Mesenchymal stem cell (in vitro differentiated cells and primary cell): ENCODE measurements around the gene SBNO2. TPM values are rescaled to one million over a fixed set of nuclear protein-coding genes. Genes with fewer than 3 reads are reported as not detected.

Source experiments
- DNase-seq: peaks from one replicate; pipeline ENCODE4 v3.0.0-alpha.2; 2013
- H2AFZ ChIP-seq: one replicate; pipeline ENCODE4 v1.6.1; 2013; ENCODE audit warnings: low read depth, mild to moderate bottlenecking, control low read depth, inconsistent platforms, low read length, moderate library complexity
- H2AK5ac ChIP-seq: 2 replicates; pipeline ENCODE4 v1.6.1; 2013; ENCODE audit warnings: low read length, moderate library complexity, mild to moderate bottlenecking, inconsistent platforms; ENCODE audit not compliant: severe bottlenecking
- H2BK120ac ChIP-seq: one replicate; pipeline ENCODE4 v1.6.1; 2013; ENCODE audit warnings: low read depth, mild to moderate bottlenecking, inconsistent platforms, low read length, moderate library complexity
- H2BK12ac ChIP-seq, 2 experiments: one replicate each; pipeline ENCODE4 v1.6.1; 2013; ENCODE audit warnings: inconsistent platforms in 2 of 2, low read length in 2 of 2, mild to moderate bottlenecking in 2 of 2, moderate library complexity in 2 of 2, control low read depth in 1 of 2
- H2BK15ac ChIP-seq: one replicate; pipeline ENCODE4 v1.6.1; 2013; ENCODE audit warnings: mild to moderate bottlenecking, low read depth, inconsistent platforms; ENCODE audit not compliant: poor library complexity, severe bottlenecking
- H2BK5ac ChIP-seq: 2 replicates; pipeline ENCODE4 v1.6.1; 2013; ENCODE audit warnings: low read depth, mild to moderate bottlenecking, low read length, control low read depth, inconsistent platforms; ENCODE audit not compliant: poor library complexity, severe bottlenecking
- H3K14ac ChIP-seq, 2 experiments: one replicate each; pipeline ENCODE4 v1.6.1; 2013; ENCODE audit warnings: inconsistent platforms in 2 of 2, low read length in 2 of 2, control low read depth in 1 of 2, mild to moderate bottlenecking in 1 of 2, moderate library complexity in 1 of 2
- H3K18ac ChIP-seq, 2 experiments: one replicate each; pipeline ENCODE4 v1.6.1; 2013; ENCODE audit warnings: inconsistent platforms in 2 of 2, low read length in 2 of 2, control low read depth in 1 of 2, low read depth in 1 of 2, mild to moderate bottlenecking in 1 of 2
- H3K23ac ChIP-seq, 2 experiments: one replicate each; pipeline ENCODE4 v1.6.1; 2013; ENCODE audit warnings: inconsistent platforms in 2 of 2, low read length in 2 of 2, mild to moderate bottlenecking in 2 of 2, moderate library complexity in 2 of 2, control low read depth in 1 of 2
- H3K27ac ChIP-seq: 2 replicates; pipeline ENCODE4 v1.5.1; 2013; ENCODE audit warnings: mild to moderate bottlenecking, moderate library complexity, low read length, control low read depth, inconsistent platforms; ENCODE audit not compliant: poor library complexity, severe bottlenecking
- H3K27me3 ChIP-seq, 2 experiments: 2 replicates each; pipeline versions ENCODE4 v1.6.1 to v1.7.0; 2013; ENCODE audit warnings: low read length in 2 of 2, mild to moderate bottlenecking in 2 of 2, moderate library complexity in 2 of 2, control low read depth in 1 of 2, inconsistent platforms in 1 of 2; ENCODE audit not compliant: control insufficient read depth in 1 of 2, insufficient read depth in 1 of 2
- H3K36me3 ChIP-seq, 2 experiments: 2 replicates each; pipeline versions ENCODE4 v1.6.1 to v1.7.0; 2013; ENCODE audit warnings: low read length in 2 of 2, control low read depth in 1 of 2, inconsistent platforms in 1 of 2, low read depth in 1 of 2, mild to moderate bottlenecking in 1 of 2; ENCODE audit not compliant: insufficient read depth in 2 of 2, control insufficient read depth in 1 of 2
- H3K4ac ChIP-seq, 2 experiments: one replicate each; pipeline ENCODE4 v1.6.1; 2013; ENCODE audit warnings: inconsistent platforms in 2 of 2, low read length in 2 of 2, mild to moderate bottlenecking in 2 of 2, moderate library complexity in 2 of 2, control low read depth in 1 of 2, low read depth in 1 of 2
- H3K4me1 ChIP-seq: 2 replicates; pipeline ENCODE4 v1.6.1; 2013; ENCODE audit warnings: low read depth, low read length, control low read depth; ENCODE audit not compliant: control insufficient read depth, insufficient read depth
- H3K4me2 ChIP-seq: 2 replicates; pipeline ENCODE4 v1.6.1; 2013; ENCODE audit warnings: low read length, mild to moderate bottlenecking, inconsistent platforms; ENCODE audit not compliant: poor library complexity, severe bottlenecking
- H3K4me3 ChIP-seq, 2 experiments: 2 replicates each; pipeline versions ENCODE4 v1.5.1 to v1.7.0; 2013; ENCODE audit warnings: low read length in 2 of 2, mild to moderate bottlenecking in 2 of 2, control low read depth in 1 of 2, low read depth in 1 of 2; ENCODE audit not compliant: insufficient read depth in 1 of 2
- H3K79me1 ChIP-seq: replicated peaks from 2 replicates; pipeline ENCODE4 v1.6.1; 2013; ENCODE audit warnings: mild to moderate bottlenecking, control low read depth, low read length, inconsistent platforms; ENCODE audit not compliant: poor library complexity, severe bottlenecking
- H3K9ac ChIP-seq: 2 replicates; pipeline ENCODE4 v1.7.0; 2013; ENCODE audit warnings: mild to moderate bottlenecking, low read length, moderate library complexity
- H3K9me3 ChIP-seq: 2 replicates; pipeline ENCODE4 v1.7.0; 2013; ENCODE audit warnings: mild to moderate bottlenecking, low read length; ENCODE audit not compliant: control insufficient read depth
- H4K8ac ChIP-seq: one replicate; pipeline ENCODE4 v1.6.1; 2013; ENCODE audit warnings: inconsistent platforms, mild to moderate bottlenecking, low read length, moderate library complexity
- H4K91ac ChIP-seq: one replicate; pipeline ENCODE4 v1.6.1; 2013; ENCODE audit warnings: mild to moderate bottlenecking, low read length, inconsistent platforms
- WGBS: methylation state at CpG from one replicate; pipeline ENCODE4 v1.1.7; 2013; ENCODE audit warnings: mixed read lengths; 5-methylcytosine and 5-hydroxymethylcytosine counted together
- polyA plus RNA-seq, 2 experiments: library from polyadenylated mRNA; stranded (reverse); fragments of 200-250 nt; gene quantifications; one replicate each; pipeline ENCODE4 v1.2.3, GENCODE V29; 2013

Gene SBNO2, protein sequence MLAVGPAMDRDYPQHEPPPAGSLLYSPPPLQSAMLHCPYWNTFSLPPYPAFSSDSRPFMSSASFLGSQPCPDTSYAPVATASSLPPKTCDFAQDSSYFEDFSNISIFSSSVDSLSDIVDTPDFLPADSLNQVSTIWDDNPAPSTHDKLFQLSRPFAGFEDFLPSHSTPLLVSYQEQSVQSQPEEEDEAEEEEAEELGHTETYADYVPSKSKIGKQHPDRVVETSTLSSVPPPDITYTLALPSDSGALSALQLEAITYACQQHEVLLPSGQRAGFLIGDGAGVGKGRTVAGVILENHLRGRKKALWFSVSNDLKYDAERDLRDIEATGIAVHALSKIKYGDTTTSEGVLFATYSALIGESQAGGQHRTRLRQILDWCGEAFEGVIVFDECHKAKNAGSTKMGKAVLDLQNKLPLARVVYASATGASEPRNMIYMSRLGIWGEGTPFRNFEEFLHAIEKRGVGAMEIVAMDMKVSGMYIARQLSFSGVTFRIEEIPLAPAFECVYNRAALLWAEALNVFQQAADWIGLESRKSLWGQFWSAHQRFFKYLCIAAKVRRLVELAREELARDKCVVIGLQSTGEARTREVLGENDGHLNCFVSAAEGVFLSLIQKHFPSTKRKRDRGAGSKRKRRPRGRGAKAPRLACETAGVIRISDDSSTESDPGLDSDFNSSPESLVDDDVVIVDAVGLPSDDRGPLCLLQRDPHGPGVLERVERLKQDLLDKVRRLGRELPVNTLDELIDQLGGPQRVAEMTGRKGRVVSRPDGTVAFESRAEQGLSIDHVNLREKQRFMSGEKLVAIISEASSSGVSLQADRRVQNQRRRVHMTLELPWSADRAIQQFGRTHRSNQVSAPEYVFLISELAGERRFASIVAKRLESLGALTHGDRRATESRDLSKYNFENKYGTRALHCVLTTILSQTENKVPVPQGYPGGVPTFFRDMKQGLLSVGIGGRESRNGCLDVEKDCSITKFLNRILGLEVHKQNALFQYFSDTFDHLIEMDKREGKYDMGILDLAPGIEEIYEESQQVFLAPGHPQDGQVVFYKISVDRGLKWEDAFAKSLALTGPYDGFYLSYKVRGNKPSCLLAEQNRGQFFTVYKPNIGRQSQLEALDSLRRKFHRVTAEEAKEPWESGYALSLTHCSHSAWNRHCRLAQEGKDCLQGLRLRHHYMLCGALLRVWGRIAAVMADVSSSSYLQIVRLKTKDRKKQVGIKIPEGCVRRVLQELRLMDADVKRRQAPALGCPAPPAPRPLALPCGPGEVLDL (N-terminal part only)
- polyA plus RNA-seq (2013, experiment 1 of 2): 32.3 TPM
- 31.7 TPM for polyA plus RNA-seq (2013, experiment 2 of 2)

DNA sequence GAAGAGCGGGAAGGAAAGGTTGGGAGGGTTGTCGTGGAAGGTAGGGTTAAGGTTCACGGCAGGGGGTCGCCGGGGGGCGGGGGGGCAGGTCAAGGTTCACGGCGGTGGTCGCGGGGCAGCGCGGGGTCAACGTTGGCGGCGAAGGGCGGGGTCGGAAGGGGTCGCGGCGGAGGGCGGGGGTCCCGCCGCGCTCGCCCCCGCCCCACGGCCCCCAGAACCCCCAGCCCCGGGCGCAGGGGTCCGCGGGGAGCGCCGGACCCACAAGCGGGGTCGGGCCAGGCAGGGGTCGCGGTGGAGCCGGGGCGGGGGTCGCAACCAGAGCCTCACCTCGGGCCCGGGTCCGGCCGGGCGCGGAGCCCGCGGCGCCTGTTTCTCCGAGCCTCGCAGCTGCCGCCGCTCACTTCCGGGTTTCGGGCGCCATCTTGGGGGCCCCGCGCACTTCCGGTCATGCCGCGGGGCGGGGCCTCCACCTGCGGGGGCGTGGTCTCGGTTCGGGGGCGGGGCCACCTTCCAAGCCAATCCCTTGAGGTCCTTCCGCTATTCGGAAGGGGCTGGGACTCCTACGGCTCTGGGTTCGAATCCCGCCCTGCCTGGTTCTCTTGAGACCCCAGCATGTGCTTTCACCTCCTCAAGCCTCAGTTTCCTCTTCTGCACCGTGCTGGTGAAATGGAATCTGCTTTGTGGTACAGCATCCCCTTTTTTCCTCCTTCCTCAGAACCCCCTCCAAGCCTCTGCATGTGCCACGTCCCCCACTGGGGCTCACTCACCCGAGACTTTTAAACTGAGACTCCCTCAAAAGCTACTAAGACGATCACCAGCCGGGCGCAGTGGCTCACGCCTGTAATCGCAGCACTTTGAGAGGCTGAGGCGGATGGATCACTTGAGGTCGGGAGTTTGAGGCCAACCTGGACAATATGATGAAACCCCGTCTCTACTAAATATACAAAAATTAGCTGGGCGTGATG, at the start of gene SBNO2:
SBNO2 (minus strand) TSS at position 424 of the 965 bp plus-strand sequence. CDS start 19,992 bp downstream, outside the sequence.
- Histone ChIP-seq H3K4me3 (peak within 1 kb of the TSS; percentile 75 to 89), H4K8ac (peak within 1 kb of the TSS; percentile 90), H3K4me1 (peaks cover 58% of the 10 kb centered on the region), H3K79me1 (no peaks in the 10 kb centered on the region), H3K4ac (peak within 1 kb of the TSS; percentile 93 to 94), H2BK12ac (peak within 1 kb of the TSS in 1 of 2 experiments; percentile 83), H3K14ac (peak within 1 kb of the TSS; percentile 95), H2BK15ac (peak within 1 kb of the TSS; percentile 15), H3K9ac (peak within 1 kb of the TSS; percentile 98), H4K91ac (peak within 1 kb of the TSS; percentile 91), H2AK5ac (peak within 1 kb of the TSS; percentile 87), H2AFZ (peak within 1 kb of the TSS; percentile 2), H3K23ac (peak within 1 kb of the TSS in 1 of 2 experiments; percentile 14), H3K27me3 (no peaks in the 10 kb centered on the region), H3K9me3 (no peaks in the 10 kb centered on the region), H3K36me3 (peaks cover 4 to 27% of the 10 kb centered on the region in 2 experiments), H2BK5ac (peak within 1 kb of the TSS; percentile 68), H3K18ac (peak within 1 kb of the TSS; percentile 89 to 93), H2BK120ac (peak within 1 kb of the TSS; percentile 98), H3K27ac (peak within 1 kb of the TSS; percentile 82), H3K4me2 (peak within 1 kb of the TSS; percentile 91)
- 19% methylated on average over 60 of the region's 84 CpGs for WGBS
- peak; percentile 86 for DNase-seq

DNA sequence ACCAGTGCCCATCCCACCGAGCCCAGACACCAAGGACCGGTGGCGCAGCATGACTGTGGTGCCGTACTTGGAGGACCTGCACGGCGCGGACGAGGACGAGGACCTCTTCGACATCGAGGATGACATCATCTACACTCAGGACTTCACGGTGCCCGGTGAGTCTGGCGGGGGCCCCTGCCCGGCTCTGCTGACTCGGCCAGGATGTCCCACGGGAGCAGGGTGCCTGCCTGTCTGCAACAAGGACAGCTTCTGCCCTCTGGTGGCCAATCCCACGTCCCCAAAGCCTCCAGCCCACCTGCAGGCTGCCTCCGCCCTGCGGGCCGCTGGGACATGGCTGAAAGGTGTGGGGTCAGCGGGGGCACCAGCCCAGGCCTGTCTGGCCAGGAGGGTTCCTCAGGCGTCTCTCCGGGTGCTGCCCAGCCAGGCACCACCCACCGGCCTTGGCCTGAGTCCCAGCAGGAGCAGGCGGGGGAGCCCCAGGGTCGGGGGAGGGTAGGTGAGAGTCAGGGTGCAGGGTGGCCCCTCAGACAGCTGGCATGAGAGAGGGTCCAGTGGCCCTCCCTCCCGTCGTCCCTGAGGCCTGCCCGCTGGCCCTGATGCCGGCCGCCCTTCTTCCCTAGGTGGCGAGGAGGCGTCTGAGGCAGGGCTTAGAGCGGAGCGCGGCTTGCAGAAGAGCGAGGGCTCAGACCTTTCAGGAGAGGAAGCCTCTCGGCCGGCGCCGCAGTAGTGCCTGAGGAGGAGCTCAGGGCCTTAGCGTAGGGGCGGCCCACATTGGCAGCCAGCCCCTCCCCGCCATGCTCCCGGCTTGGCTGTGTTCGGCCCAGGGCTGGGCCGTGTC, 49.2 kb upstream of the SBNO2 start:
- H4K8ac ChIP-seq: no peak overlapping the region
- H3K9me3 ChIP-seq: no peaks in the 10 kb centered on the region
- no peak overlapping the region for H3K23ac ChIP-seq
- no peak overlapping the region for H2BK120ac ChIP-seq
- H4K91ac ChIP-seq: peak overlapping the region; percentile 31
- H3K27me3 ChIP-seq: no peaks in the 10 kb centered on the region
- H3K27ac ChIP-seq: no peak overlapping the region
- H3K79me1 ChIP-seq: peaks cover 45% of the 10 kb centered on the region
- H2AK5ac ChIP-seq: no peak overlapping the region
- H3K4me2 ChIP-seq: no peak overlapping the region
- no peak overlapping the region for H2BK15ac ChIP-seq
- H2AFZ ChIP-seq: no peak overlapping the region
- peaks cover 40% of the 10 kb centered on the region for H3K4me1 ChIP-seq
- H3K14ac ChIP-seq: no peak overlapping the region
- no peak overlapping the region for H2BK5ac ChIP-seq
- WGBS: 87% methylated on average over 48 of the region's 48 CpGs
- no peak overlapping the region for H3K4me3 ChIP-seq
- peaks cover 29 to 92% of the 10 kb centered on the region in 2 experiments for H3K36me3 ChIP-seq
- no peak overlapping the region for H3K9ac ChIP-seq
- peak overlapping the region in 1 of 2 experiments; percentile 49 for H3K18ac ChIP-seq
- no peak overlapping the region for H2BK12ac ChIP-seq
- DNase-seq: no peak
- H3K4ac ChIP-seq: no peak overlapping the region

DNA sequence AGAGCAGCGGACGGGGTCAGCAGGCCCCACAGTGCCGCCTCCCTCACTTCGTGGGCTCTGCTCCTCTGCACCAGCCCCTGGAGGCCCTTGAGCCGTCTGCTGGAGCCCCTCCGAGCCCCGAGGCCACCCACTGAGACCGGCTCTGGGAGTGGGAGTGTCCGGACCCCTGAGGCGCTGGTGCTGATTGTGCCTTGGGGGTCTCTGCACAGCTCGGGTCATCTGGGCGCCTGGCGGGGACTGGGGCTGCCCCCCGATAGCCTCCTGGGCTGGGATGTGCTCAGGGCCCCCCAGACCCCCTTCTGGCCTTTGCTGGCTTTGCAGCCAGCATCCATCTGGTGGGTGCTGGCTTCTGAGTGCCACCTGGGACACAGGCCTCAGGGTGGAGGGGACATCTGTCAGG, 48.3 kb upstream of the SBNO2 start:
- Histone ChIP-seq H3K79me1 (peaks cover 44% of the 10 kb centered on the region), H3K9me3 (no peaks in the 10 kb centered on the region), H2BK12ac (no peak overlapping the region), H3K4me3 (no peak overlapping the region), H3K4me1 (peaks cover 42% of the 10 kb centered on the region), H3K23ac (no peak overlapping the region), H3K27me3 (no peaks in the 10 kb centered on the region), H3K18ac (no peak overlapping the region), H3K14ac (no peak overlapping the region), H3K4me2 (no peak overlapping the region), H2AFZ (no peak overlapping the region), H3K4ac (no peak overlapping the region), H4K91ac (no peak overlapping the region), H2BK5ac (no peak overlapping the region), H2BK120ac (no peak overlapping the region), H3K36me3 (peaks cover 29 to 90% of the 10 kb centered on the region in 2 experiments), H2AK5ac (no peak overlapping the region), H4K8ac (no peak overlapping the region), H2BK15ac (no peak overlapping the region), H3K9ac (no peak overlapping the region), H3K27ac (no peak overlapping the region)
- DNase-seq: no peak
- WGBS: 93% methylated on average over 14 of the region's 14 CpGs
